Peyer's patch (tissue), 4 donors: ENCODE results near the gene FAM174C.

Experiments
- POLR2A ChIP-seq, 2 donors: fragments of 450-650 bp; IDR thresholded peaks; one replicate each; pipeline ENCODE4 v1.5.1; 2017; ENCODE audit warnings: antibody characterized with exemption in 2 of 2, mild to moderate bottlenecking in 2 of 2, moderate library complexity in 2 of 2
- TF ChIP-seq, protein P1 (sequence below), 6 experiments: fragments of 450-650 bp in 4 of 6; fragments of 200-600 bp in 2 of 6; sonication (generic) in 1 of 6; IDR thresholded peaks; one replicate each; pipeline ENCODE4 v1.5.1; 2017 to 2019; ENCODE audit warnings: antibody characterized with exemption in 6 of 6, mild to moderate bottlenecking in 3 of 6, moderate library complexity in 1 of 6

GRCh38 chr19:1291761-1292418, 16.6 kb downstream of the FAM174C start:
- TF ChIP-seq, protein P1, sequence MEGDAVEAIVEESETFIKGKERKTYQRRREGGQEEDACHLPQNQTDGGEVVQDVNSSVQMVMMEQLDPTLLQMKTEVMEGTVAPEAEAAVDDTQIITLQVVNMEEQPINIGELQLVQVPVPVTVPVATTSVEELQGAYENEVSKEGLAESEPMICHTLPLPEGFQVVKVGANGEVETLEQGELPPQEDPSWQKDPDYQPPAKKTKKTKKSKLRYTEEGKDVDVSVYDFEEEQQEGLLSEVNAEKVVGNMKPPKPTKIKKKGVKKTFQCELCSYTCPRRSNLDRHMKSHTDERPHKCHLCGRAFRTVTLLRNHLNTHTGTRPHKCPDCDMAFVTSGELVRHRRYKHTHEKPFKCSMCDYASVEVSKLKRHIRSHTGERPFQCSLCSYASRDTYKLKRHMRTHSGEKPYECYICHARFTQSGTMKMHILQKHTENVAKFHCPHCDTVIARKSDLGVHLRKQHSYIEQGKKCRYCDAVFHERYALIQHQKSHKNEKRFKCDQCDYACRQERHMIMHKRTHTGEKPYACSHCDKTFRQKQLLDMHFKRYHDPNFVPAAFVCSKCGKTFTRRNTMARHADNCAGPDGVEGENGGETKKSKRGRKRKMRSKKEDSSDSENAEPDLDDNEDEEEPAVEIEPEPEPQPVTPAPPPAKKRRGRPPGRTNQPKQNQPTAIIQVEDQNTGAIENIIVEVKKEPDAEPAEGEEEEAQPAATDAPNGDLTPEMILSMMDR (IDR thresholded peaks at IDR 0.05) = no peak
- TF ChIP-seq POLR2A (IDR thresholded peaks at IDR 0.05) = no peak
